ENCODE results near the gene TRIM8.
A peak's percentile ranks its signal among the peaks of the same experiment; 100 is the strongest.

Gene TRIM8

DNA sequence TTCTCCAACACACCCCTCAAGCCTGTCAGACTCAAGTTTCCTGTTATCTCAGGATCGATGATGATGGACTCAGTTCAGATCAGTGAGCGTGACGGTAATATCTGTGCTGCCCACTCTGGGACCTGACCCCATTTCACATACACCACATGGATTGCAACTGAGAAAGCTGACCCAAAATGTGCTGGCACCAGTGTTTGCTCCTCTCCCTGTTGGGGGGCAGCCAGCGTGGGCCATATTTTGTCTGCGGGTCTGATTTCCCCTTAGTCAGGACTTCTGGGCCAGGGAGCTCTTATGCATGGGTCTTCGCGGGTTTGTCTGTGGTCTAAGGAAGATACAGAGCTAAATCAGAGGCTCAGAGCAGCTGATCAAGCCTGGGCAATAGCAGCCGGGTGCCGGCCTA lies 42.6 kb upstream of the TRIM8 start:
- H3K36me3 ChIP-seq (ENCODE audit: low read depth), result peaks cover 11% of the 10 kb centered on the region; the same call in 1 of the 2 replicates
- DNase-seq (ENCODE audit: low spot score) (no peak), ATAC-seq (ENCODE audit: low read depth) (no peak)
- H3K4me3 ChIP-seq (ENCODE audit: severe bottlenecking), result no peak overlapping the region
- peaks cover 26% of the 10 kb centered on the region for H3K4me1 ChIP-seq (ENCODE audit: insufficient read depth, poor library complexity, severe bottlenecking)
- no peaks in the 10 kb centered on the region for H3K27me3 ChIP-seq (ENCODE audit: insufficient read depth, poor library complexity, severe bottlenecking)
- no peaks in the 10 kb centered on the region for H3K9me3 ChIP-seq (ENCODE audit: severe bottlenecking)
- H3K27ac ChIP-seq (ENCODE audit: poor library complexity, severe bottlenecking), result no peak overlapping the region
- TF ChIP-seq, protein P1, sequence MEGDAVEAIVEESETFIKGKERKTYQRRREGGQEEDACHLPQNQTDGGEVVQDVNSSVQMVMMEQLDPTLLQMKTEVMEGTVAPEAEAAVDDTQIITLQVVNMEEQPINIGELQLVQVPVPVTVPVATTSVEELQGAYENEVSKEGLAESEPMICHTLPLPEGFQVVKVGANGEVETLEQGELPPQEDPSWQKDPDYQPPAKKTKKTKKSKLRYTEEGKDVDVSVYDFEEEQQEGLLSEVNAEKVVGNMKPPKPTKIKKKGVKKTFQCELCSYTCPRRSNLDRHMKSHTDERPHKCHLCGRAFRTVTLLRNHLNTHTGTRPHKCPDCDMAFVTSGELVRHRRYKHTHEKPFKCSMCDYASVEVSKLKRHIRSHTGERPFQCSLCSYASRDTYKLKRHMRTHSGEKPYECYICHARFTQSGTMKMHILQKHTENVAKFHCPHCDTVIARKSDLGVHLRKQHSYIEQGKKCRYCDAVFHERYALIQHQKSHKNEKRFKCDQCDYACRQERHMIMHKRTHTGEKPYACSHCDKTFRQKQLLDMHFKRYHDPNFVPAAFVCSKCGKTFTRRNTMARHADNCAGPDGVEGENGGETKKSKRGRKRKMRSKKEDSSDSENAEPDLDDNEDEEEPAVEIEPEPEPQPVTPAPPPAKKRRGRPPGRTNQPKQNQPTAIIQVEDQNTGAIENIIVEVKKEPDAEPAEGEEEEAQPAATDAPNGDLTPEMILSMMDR (IDR thresholded peaks at IDR 0.05; ENCODE audit: poor library complexity, severe bottlenecking), result no peak

DNA sequence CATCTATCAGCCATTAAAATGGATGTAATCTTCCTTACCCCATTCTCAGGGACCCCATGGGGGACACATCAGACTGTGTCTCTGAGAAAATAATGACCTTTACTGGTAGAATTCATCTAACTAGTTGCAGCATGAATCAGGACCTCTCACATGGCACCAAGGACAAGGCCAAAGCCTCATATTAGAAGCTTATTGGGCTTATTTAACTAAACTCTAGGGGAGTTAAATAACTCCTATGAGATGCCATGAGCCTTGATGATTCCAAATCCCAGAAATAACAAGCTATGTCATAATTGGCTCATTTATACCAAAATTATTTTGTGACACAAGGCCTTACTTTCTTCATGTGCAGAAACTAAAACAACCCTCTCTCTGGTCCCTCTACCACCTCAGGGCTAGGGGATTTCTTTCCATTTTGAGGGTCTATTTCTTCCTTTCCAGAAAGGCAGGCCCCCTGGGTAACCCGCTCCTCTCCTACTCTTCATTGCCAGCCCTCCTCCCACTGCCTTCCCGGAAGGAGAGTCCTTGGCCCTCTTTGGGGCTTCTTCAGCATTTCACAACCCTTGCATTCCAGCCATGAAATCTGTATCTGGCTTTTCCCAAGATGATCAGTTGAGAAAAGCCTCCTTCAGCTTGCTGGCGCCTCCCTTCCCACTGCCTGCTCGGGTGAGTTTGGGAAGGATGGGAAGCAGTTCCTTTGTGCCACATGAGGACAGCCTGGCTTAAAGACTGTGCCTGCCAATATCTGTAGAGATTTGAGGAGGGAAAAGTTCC lies 41.8 kb upstream of the TRIM8 start:
- peaks cover 35% of the 10 kb centered on the region for H3K4me1 ChIP-seq (ENCODE audit: insufficient read depth, poor library complexity, severe bottlenecking)
- no peaks in the 10 kb centered on the region for H3K9me3 ChIP-seq (ENCODE audit: severe bottlenecking)
- DNase-seq (ENCODE audit: low spot score) (no peak), ATAC-seq (ENCODE audit: low read depth) (no peak)
- H3K27me3 ChIP-seq (ENCODE audit: insufficient read depth, poor library complexity, severe bottlenecking), result no peaks in the 10 kb centered on the region
- TF ChIP-seq, protein P1 (IDR thresholded peaks at IDR 0.05; ENCODE audit: poor library complexity, severe bottlenecking), result no peak
- no peak overlapping the region for H3K27ac ChIP-seq (ENCODE audit: poor library complexity, severe bottlenecking)
- peaks cover 10% of the 10 kb centered on the region; the same call in 1 of the 2 replicates for H3K36me3 ChIP-seq (ENCODE audit: low read depth)
- no peak overlapping the region for H3K4me3 ChIP-seq (ENCODE audit: severe bottlenecking)

DNA sequence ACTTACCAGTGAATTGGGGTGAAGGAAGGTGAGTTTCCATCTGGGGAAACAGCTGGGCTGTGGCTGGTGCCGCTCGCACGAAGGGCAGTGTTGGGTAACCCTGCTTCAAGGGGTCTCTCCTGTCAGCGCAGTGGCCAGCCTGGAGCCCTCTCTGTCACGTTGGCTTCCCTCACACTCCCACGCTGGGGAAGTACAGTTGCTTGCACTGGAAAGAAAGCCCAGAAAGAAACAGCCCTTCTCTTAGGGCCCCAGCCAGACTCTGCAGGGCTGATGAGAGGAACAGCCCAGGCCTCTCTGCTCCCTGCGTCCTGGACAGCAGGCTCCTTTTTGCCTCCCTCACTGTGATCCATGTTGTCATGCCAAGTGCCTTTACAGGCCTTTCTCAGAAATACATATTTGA lies 40.3 kb upstream of the TRIM8 start:
- TF ChIP-seq, protein P1 (IDR thresholded peaks at IDR 0.05; ENCODE audit: poor library complexity, severe bottlenecking), result no peak
- no peaks in the 10 kb centered on the region for H3K9me3 ChIP-seq (ENCODE audit: severe bottlenecking)
- H3K27me3 ChIP-seq (ENCODE audit: insufficient read depth, poor library complexity, severe bottlenecking), result no peaks in the 10 kb centered on the region
- H3K4me1 ChIP-seq (ENCODE audit: insufficient read depth, poor library complexity, severe bottlenecking), result peaks cover 36% of the 10 kb centered on the region
- ATAC-seq (ENCODE audit: low read depth) (peak; percentile 24), DNase-seq (ENCODE audit: low spot score) (no peak)
- no peaks in the 10 kb centered on the region for H3K36me3 ChIP-seq (ENCODE audit: low read depth)
- peak overlapping the region; percentile 93 for H3K27ac ChIP-seq (ENCODE audit: poor library complexity, severe bottlenecking)
- no peak overlapping the region for H3K4me3 ChIP-seq (ENCODE audit: severe bottlenecking)

DNA sequence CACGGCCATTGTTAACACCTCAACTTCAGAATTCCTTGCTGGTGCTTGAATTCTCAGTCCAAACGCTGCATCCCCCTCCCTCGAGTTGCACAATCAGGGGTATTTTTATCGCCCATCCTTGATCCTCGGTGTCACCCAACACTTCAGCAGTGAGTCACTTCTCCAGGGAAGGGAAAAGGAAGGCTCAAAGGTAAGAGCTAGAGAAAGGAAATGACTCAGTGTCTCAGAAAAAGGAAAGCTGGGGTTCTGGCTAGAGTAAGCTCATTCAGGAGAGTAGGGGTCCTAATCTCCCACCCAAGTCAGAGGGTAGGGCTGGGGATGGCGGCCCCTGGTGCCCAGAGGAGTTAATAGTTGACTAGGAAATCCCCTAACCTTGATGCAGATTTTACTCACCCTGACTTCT lies 39.8 kb upstream of the TRIM8 start:
- H3K36me3 ChIP-seq (ENCODE audit: low read depth), result no peaks in the 10 kb centered on the region
- TF ChIP-seq, protein P1 (IDR thresholded peaks at IDR 0.05; ENCODE audit: poor library complexity, severe bottlenecking), result no peak
- H3K4me1 ChIP-seq (ENCODE audit: insufficient read depth, poor library complexity, severe bottlenecking), result peaks cover 36% of the 10 kb centered on the region
- ATAC-seq (ENCODE audit: low read depth) (peak; percentile 92), DNase-seq (ENCODE audit: low spot score) (no peak)
- no peaks in the 10 kb centered on the region for H3K27me3 ChIP-seq (ENCODE audit: insufficient read depth, poor library complexity, severe bottlenecking)
- peak overlapping the region; percentile 93 for H3K27ac ChIP-seq (ENCODE audit: poor library complexity, severe bottlenecking)
- H3K9me3 ChIP-seq (ENCODE audit: severe bottlenecking), result no peaks in the 10 kb centered on the region
- H3K4me3 ChIP-seq (ENCODE audit: severe bottlenecking), result no peak overlapping the region

DNA sequence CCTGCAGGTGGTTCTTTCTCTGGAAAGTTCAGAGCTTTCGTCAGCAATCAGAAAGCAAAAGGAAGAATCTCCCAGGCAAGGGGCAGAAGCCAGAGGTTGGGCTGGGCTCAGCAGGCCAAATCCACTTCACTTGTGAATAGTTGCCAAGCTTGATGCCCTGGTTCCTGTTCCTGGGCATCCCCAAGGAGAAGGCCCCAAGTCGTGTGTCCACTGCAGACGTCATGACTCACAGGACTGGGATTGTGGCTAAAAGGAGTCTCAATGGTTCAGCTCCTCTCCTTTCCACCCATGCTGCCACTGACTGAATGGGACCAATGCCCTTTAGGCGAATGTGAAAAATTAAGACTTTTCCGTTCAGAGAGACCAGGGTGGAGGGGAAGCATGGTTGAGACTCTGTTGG lies 38.6 kb upstream of the TRIM8 start:
- Histone ChIP-seq H3K4me3 (ENCODE audit: severe bottlenecking) (no peak overlapping the region), H3K36me3 (ENCODE audit: low read depth) (no peaks in the 10 kb centered on the region), H3K9me3 (ENCODE audit: severe bottlenecking) (no peaks in the 10 kb centered on the region), H3K4me1 (ENCODE audit: insufficient read depth, poor library complexity, severe bottlenecking) (peaks cover 44% of the 10 kb centered on the region), H3K27me3 (ENCODE audit: insufficient read depth, poor library complexity, severe bottlenecking) (no peaks in the 10 kb centered on the region), H3K27ac (ENCODE audit: poor library complexity, severe bottlenecking) (peak overlapping the region; percentile 93)
- no peak for ATAC-seq (ENCODE audit: low read depth)
- TF ChIP-seq, protein P1 (IDR thresholded peaks at IDR 0.05; ENCODE audit: poor library complexity, severe bottlenecking), result no peak
- no peak for DNase-seq (ENCODE audit: low spot score)
